Limb (tissue), 2 donors: ENCODE data around the gene TBC1D5.

Source experiments
- DNase-seq, 2 donors: peaks; one replicate each; pipeline ENCODE4 v3.0.0-alpha.2; 2016; ENCODE audit errors: extremely low spot score in 2 of 2

The TBC1D5 gene

GRCh38 chr3:17181413-17181907 lies 561.0 kb downstream of the TBC1D5 start:
- no peak for DNase-seq

DNA sequence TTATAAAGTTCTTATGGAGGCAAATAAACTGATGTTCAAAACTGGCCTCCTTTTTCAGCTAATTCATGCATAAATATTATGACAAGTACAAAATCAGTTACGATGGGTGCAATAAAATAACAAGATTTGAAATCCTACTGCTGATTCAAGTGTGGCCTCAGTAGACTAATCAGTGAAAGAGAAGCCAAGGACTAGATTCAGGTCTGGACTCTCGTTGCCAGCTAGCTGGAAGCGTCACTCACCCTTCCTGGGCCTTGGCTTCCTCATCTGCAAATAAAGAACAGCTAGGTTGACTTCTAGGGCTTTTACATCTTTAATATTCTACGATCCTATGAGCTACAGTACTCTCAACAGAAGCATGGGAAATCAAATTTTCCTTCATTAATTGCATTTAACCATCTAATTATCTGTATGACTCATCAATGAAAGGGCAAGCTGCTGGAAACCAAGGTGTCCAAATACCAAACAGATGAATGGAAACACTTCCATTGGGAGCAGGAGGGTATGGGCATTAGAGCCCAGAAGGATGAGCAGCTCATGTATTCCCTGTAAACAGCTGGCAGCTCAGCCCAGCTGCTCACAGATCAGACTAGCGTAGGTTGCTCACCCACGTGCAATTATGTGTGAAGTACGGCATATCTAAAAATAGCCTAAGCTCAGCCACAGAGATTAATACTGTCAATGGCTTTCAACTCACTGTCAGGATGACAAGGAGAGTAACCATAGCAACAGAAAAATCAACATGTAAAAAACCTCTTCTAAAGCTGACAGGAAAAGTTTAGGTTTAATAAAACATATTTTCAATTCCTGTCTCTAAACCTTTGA lies 562.8 kb downstream of the TBC1D5 start:
- peak in 1 of 2 donors; percentile 14 for DNase-seq

- no peak for DNase-seq
Observed at GRCh38 chr3:17176757-17177156, 565.7 kb downstream of the TBC1D5 start.

DNA sequence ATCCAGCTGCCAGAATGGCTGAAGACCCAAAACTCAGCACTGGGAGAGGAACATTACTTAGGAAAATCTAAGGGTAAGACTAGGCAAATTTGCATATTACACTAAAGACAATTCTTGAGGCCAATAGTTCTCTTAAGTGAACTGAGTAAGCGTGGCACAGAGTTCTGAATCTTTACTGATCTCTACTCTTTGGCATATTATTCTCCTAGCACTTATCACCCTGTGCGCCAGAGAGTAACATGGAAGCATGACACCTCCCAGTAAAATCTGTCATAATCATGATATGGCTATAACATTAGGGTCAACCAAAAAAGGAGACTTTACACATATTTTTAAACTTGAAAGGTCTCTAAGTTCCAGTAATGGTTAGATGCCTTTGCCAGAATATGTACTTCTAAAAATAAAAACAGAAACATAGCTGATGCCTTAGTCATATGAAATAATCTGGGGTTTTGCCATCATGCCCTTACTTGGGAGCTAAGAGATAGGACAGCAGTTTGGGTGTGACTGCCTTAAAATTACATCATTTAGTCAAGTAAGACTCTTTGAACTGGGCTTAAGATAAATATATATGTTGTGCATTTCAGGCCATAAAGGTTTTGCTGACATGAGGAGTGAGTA lies 567.1 kb downstream of the TBC1D5 start:
- DNase-seq = no peak

DNA sequence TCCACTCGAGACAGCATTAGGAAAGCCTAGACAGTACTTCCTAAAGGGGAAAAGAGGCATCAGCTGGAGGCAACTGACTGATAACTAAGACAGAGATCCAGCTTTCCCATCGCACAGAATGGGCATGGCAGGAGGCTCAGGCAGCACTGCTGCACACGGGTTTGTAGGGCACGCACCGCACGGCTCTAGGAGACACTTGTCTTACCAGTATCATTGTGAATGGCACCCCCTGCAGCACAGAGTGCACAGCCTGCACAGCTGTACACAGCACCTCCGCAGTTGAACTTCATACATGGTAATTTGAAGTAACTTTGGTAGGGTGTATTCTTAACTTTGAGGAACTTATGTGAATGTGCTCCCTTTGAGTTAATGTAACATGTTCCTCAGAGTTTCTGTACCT lies 576.1 kb downstream of the TBC1D5 start:
- no peak for DNase-seq

GRCh38 chr3:17162116-17162515 lies 580.3 kb downstream of the TBC1D5 start:
- no peak for DNase-seq

DNA sequence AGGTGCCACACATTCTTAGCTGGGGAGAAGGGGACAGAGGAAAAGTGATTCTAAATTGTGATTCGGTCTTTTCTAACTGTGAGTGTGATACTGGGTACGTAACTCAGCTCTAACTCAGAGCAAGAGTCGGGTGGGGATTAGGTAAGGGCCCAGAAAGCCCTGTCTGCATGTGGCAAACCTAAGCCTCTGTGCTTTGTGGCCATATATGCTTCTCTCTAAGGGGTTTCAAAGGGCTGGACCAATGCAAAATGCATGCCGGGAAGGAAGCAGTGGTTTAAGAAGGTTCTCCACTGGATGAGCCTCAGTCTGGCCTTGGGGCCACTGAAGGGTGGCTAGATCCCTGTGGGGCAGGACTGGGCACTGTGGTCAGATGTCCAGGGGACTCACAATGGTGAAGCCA lies 581.8 kb downstream of the TBC1D5 start:
- DNase-seq = no peak

DNA sequence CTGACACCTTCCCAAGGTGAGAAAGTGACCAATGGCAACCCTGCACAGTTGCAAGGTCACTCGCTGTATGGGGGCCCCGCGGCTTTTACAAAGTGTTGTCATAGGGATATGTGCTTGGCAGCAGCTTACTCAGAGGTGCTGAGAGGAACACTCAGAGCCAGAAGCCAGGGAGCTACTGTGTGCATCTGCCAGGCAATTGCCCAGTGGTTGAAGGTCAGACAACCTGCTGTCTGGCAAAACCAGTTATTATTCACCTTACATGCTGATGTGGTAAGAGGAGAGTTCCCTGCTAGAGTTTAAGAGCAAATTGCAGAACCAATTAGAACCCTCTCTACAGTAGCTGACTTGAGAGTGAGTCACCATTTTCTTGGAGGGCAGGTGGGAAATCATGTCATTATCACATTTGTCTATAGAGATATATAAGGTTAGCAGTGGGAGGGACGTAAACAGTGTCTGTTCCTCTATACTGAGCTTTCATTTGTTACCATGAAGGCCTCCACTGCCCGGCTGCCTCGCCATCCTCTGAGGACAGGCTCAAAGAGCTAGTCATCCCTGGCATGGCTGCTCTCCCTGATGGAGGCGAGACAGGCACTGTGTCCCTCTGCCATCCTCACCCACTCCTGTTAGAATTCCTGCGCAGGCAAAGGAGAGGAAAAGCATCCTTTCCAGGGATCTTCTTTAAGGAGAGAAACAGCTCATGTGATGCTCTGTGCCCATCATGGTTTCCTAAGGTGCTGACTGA lies 583.3 kb downstream of the TBC1D5 start:
- no peak for DNase-seq

GRCh38 chr3:17157713-17158112 lies 584.7 kb downstream of the TBC1D5 start:
- no peak for DNase-seq

DNA sequence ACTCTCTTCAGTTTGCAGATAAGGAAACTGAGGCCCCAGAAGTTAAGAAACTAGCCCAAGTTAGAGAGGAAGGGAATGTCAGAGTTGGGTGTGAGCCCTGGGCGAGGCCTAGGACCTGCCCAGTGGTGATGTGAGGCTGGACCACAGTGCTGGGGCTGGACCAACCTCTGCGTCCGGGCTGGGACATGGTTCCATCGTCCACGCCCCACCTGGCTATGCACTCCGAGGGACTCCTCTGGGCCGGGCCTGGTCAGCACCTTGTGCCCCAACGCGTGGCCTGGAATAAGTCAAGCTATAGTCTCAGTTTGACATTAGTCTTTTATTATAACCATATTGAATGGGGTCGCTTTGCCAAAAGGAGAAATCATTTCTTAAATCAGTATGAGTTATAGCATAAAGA lies 585.6 kb downstream of the TBC1D5 start:
- no peak for DNase-seq

DNA sequence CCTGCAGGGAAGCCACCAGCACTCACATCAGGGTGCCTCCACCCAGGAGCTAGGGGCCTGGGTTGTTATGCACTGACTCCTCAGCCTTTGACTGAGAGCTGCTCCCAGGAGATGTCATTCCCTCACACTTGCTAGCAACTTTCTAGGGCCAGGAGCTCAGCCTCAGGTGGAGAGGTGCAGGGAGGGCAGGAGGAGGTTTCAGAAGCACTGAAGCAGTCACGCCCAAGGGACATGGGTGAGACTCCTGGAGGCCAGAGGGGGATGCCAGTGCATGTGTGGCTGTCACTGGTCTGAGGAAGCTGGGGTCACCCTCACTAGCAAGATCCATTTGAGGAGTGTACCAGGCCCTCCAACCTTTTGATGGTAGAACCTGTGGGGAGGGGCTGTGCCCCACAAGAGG lies 586.5 kb downstream of the TBC1D5 start:
- DNase-seq = no peak

DNA sequence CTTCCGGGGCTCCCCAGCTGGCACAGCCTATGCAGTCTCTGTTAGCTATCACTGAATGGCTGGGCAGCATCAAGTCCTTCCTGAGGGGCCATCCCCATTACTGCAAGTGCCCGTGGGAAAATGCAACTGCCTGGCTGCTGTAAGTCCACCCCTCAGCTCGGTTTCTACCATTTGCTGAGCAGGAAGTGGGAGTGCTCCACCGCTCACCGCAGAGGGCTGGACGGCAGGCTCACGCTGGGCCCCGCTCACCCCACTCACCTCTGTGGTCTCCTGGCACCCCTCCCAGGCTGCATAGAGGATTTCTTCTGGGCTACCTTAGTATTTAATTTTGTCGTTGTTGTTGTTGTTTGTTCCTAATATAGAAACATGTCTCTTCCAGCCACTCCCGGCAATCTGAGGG lies 587.5 kb downstream of the TBC1D5 start:
- DNase-seq = no peak

DNA sequence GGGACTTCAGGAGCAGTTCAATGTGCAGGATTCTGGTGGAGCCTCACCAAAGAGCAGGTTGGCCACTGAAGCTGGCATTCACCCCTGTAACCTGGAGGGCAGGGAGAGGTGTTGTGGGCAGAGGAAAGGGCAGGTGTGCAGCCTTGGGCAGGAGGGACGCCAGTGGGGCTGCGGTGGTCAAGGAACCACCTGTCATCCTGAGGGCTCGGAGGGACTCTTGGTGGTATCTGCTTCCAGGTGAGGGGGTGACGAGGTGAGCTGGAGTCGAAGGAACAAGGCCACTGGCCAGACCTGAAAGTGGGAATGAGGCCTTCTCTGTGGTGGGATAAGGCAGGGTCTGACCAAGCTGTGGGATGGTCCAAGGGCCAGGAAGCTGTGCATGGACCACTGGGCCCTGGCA lies 588.2 kb downstream of the TBC1D5 start:
- DNase-seq = no peak

GRCh38 chr3:17153209-17153608 lies 589.2 kb downstream of the TBC1D5 start:
- DNase-seq = no peak

- DNase-seq = no peak
Observed at GRCh38 chr3:17151598-17152373, 590.6 kb downstream of the TBC1D5 start.

DNA sequence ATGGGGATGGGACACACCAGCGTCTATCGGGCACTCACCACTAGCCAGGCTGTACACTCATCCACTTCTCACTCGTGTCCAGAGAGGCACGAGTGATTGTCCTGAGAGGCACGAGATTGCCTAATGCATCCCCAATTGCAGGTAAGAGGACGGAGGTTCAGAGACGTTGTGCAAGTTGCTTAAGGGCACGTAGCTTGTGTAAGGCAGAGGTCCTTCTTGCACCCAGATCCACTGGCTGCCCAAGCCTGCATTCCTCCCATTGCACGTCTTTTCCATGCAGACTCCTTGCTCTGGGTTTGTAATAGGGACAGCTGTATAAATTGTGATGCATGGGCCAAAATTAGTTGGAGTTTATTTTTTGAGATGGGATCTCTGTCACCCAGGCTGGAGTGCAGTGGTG lies 593.4 kb downstream of the TBC1D5 start:
- no peak for DNase-seq

DNA sequence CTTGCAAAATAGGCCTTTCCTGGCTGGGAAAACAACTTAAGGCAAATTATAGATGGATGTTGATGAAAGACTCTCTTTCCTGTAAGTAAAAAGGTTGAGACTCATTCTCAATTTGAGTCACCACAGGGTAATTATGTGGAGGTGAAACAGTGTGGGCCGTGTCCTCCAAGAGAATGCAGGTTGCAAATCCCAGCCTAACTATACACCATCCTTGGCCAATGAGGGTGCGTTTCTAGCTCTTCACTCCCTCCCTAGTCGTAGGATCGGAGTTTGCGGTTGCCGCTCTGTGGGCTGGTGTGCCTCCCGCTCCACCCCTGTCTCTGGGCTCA lies 597.8 kb downstream of the TBC1D5 start:
- no peak for DNase-seq

- no peak for DNase-seq
Observed at GRCh38 chr3:17143893-17144664, 598.4 kb downstream of the TBC1D5 start.

GRCh38 chr3:17142516-17142915 lies 599.9 kb downstream of the TBC1D5 start:
- no peak for DNase-seq

- DNase-seq = no peak
Observed at GRCh38 chr3:17141699-17142098, 600.7 kb downstream of the TBC1D5 start.
